Breast epithelium (tissue), 4 donors: ENCODE measurements around the gene COMMD3. TPM values are rescaled to one million over a fixed set of nuclear protein-coding genes. Genes with fewer than 3 reads are reported as not detected.

Experiments used
- DNase-seq, 2 donors: peaks; one replicate each; pipeline ENCODE4 v3.0.0-alpha.2; 2019; ENCODE audit warnings: low spot score in 2 of 2
- H3K27ac ChIP-seq, 2 donors: fragments of 200-600 bp; sonication (generic) in 1 of 2; one replicate each; pipeline ENCODE4 v1.5.1; 2016 to 2019; ENCODE audit warnings: mild to moderate bottlenecking in 1 of 2
- H3K27me3 ChIP-seq, 2 donors: fragments of 200-600 bp; sonication (generic) in 1 of 2; one replicate each; pipeline versions ENCODE4 v1.5.1 to v1.6.0; 2017 to 2019; ENCODE audit warnings: control low read depth in 1 of 2, mild to moderate bottlenecking in 1 of 2
- H3K36me3 ChIP-seq: fragments of 200-600 bp; one replicate; pipeline ENCODE4 v1.5.1; 2019
- H3K4me1 ChIP-seq, 2 donors: fragments of 200-600 bp; sonication (generic); one replicate each; pipeline ENCODE4 v1.5.1; 2016 to 2019; ENCODE audit warnings: control low read depth in 1 of 2
- H3K4me3 ChIP-seq, 3 donors: fragments of 200-600 bp; sonication (generic); 1 replicate in 2 of 3; 2 replicates in 1 of 3; pipeline ENCODE4 v1.5.1; 2016 to 2019; ENCODE audit warnings: mild to moderate bottlenecking in 3 of 3, moderate library complexity in 2 of 3
- H3K9me3 ChIP-seq, 2 donors: fragments of 200-600 bp; sonication (generic) in 1 of 2; one replicate each; pipeline ENCODE4 v1.5.1; 2016 to 2019; ENCODE audit warnings: control low read depth in 1 of 2
- CTCF ChIP-seq, 3 donors: fragments of 450-650 bp; IDR thresholded peaks; one replicate each; pipeline ENCODE4 v1.5.1; 2016 to 2017; ENCODE audit warnings: antibody characterized with exemption in 3 of 3, mild to moderate bottlenecking in 3 of 3, moderate library complexity in 3 of 3
- POLR2A ChIP-seq: fragments of 450-650 bp; IDR thresholded peaks from one replicate; pipeline ENCODE4 v1.6.1; 2016; ENCODE audit warnings: antibody characterized with exemption, mild to moderate bottlenecking, moderate library complexity
- POLR2AphosphoS5 ChIP-seq, 3 donors: sonication (generic); formaldehyde crosslinking; IDR thresholded peaks; one replicate each; pipeline ENCODE4 v1.6.1; 2017; ENCODE audit warnings: antibody characterized with exemption in 3 of 3
- intact Hi-C: fragments of 100-400 bp; cut with DNase I; formaldehyde crosslinking; loops from one replicate; pipeline ENCODE4 v1.15.1; 2023; ENCODE audit warnings: low total_unique reads
- total RNA-seq, 3 donors: library from RNA; depleted of rRNA; stranded (reverse); fragments of >200 nt; gene quantifications; one replicate each; pipeline ENCODE4 v1.1.0, GENCODE V29; 2016

The COMMD3 gene
- total RNA-seq, 3 donors from 2014 or later, result 30.1 to 51.4 (median 35.7) TPM

GRCh38 chr10:22322641-22323160 is 6.5 kb downstream of the COMMD3 start:
- Histone ChIP-seq H3K27me3 (peaks cover 0 to 3% of the 10 kb centered on the region in 2 donors), H3K9me3 (no peaks in the 10 kb centered on the region), H3K4me3 (peak overlapping the region; percentile 60 to 88 (median 81)), H3K36me3 (no peaks in the 10 kb centered on the region), H3K27ac (no peak overlapping the region), H3K4me1 (peaks cover 0 to 25% of the 10 kb centered on the region in 2 donors)
- no peak for DNase-seq
- intact Hi-C loops, result no loop called here
- no peak for TF ChIP-seq POLR2A
- no peak for TF ChIP-seq POLR2AphosphoS5 (IDR thresholded peaks at IDR 0.05)
- no peak for TF ChIP-seq CTCF (IDR thresholded peaks at IDR 0.05)

- peak overlapping the region in 1 of 3 donors; percentile 10 for H3K4me3 ChIP-seq
- peaks cover 0 to 3% of the 10 kb centered on the region in 2 donors for H3K27me3 ChIP-seq
- intact Hi-C loops, result no loop called here
- TF ChIP-seq POLR2A, result no peak
- no peak for TF ChIP-seq CTCF (IDR thresholded peaks at IDR 0.05)
- no peak for TF ChIP-seq POLR2AphosphoS5 (IDR thresholded peaks at IDR 0.05)
- peaks cover 5% of the 10 kb centered on the region for H3K36me3 ChIP-seq
- DNase-seq, result no peak
- H3K27ac ChIP-seq, result no peak overlapping the region
- H3K9me3 ChIP-seq, result no peaks in the 10 kb centered on the region
- peaks cover 0 to 25% of the 10 kb centered on the region in 2 donors for H3K4me1 ChIP-seq
Observed at GRCh38 chr10:22323538-22324305, 7.5 kb downstream of the COMMD3 start.

GRCh38 chr10:22324413-22324812 is 8.2 kb downstream of the COMMD3 start:
- Histone ChIP-seq H3K36me3 (peaks cover 5% of the 10 kb centered on the region), H3K9me3 (no peaks in the 10 kb centered on the region), H3K4me3 (peak overlapping the region; percentile 57 to 76 (median 68)), H3K4me1 (peaks cover 0 to 25% of the 10 kb centered on the region in 2 donors), H3K27me3 (peaks cover 0 to 3% of the 10 kb centered on the region in 2 donors), H3K27ac (peak overlapping the region in 1 of 2 donors; percentile 72)
- no peak for TF ChIP-seq CTCF (IDR thresholded peaks at IDR 0.05)
- TF ChIP-seq POLR2A, result no peak
- intact Hi-C loops, result no loop called here
- no peak for DNase-seq

GRCh38 chr10:22324893-22325271 is 8.7 kb downstream of the COMMD3 start:
- TF ChIP-seq POLR2AphosphoS5 (IDR thresholded peaks at IDR 0.05) (no peak), POLR2A (no peak), CTCF (IDR thresholded peaks at IDR 0.05) (no peak)
- Histone ChIP-seq H3K4me3 (peak overlapping the region; percentile 57 to 76 (median 68)), H3K36me3 (peaks cover 5% of the 10 kb centered on the region), H3K9me3 (no peaks in the 10 kb centered on the region), H3K27me3 (peaks cover 0 to 3% of the 10 kb centered on the region in 2 donors), H3K4me1 (peaks cover 0 to 25% of the 10 kb centered on the region in 2 donors), H3K27ac (peak overlapping the region; percentile 72 to 83)
- intact Hi-C loops, result no loop called here
- no peak for DNase-seq
